GM23338 (cell line): ENCODE results near the gene IL6ST.

Source experiments
- CREB1 ChIP-seq: fragments of 250-450 bp; sonication (Bioruptor Pico); IDR thresholded peaks from 2 replicates; pipeline ENCODE4 v1.5.0; 2020; ENCODE audit warnings: low read depth, mild to moderate bottlenecking, moderate library complexity
- CTCF ChIP-seq, 2 experiments: fragments of 200-600 bp in 1 of 2; sonication (generic) in 1 of 2; conservative IDR thresholded peaks; 2 replicates each; pipeline versions ENCODE4 v1.5.1 to v1.6.1; 2016 to 2017; ENCODE audit warnings: antibody characterized with exemption in 2 of 2, low read depth in 2 of 2, mild to moderate bottlenecking in 2 of 2, moderate library complexity in 1 of 2
- EZH2 ChIP-seq: fragments of 200-600 bp; sonication (generic); IDR thresholded peaks from one replicate; pipeline ENCODE4 v1.8.0; 2017; ENCODE audit warnings: antibody characterized with exemption, mild to moderate bottlenecking, low read depth; ENCODE audit not compliant: unreplicated experiment
- EZH2phosphoT487 ChIP-seq: fragments of 200-600 bp; sonication (generic); IDR thresholded peaks from one replicate; pipeline ENCODE4 v1.8.1; 2018; ENCODE audit warnings: antibody characterized with exemption; ENCODE audit not compliant: unreplicated experiment
- REST ChIP-seq: IDR thresholded peaks from one replicate; pipeline ENCODE4 v1.6.1; 2018; ENCODE audit warnings: antibody characterized with exemption; ENCODE audit not compliant: unreplicated experiment

- TF ChIP-seq CTCF (conservative IDR thresholded peaks at IDR 0.05; ENCODE audit: low read depth in 2 of 2) (no peak), REST (no peak), EZH2phosphoT487 (no peak), EZH2 (no peak), CREB1 (no peak)
Measured at GRCh38 chr5:55914971-55915370, 79.8 kb downstream of the IL6ST start.
